T47D (cell line): ENCODE results near the gene FRAS1.
"Not testable (repeated sequence)": the region's sequence is repeated elsewhere in the genome, so short reads cannot be mapped to it uniquely, and the experiment has no call there.

Experiments
- DNase-seq, 2 experiments: peaks; one replicate each; pipeline versions ENCODE4 v3.0.0 to v3.0.0-alpha.2; 2011 to 2012; ENCODE audit warnings: low read depth in 1 of 2, low spot score in 1 of 2
- JUND ChIP-seq: IDR thresholded peaks from 2 replicates; pipeline ENCODE4 v1.6.1; 2012; ENCODE audit warnings: low read depth
- in situ Hi-C: cut with HindIII; loops from 2 replicates; pipeline ENCODE4 v1.10.0; 2016; ENCODE audit warnings: low sequenced_read_pairs, low pct_unique_long_range_greater_than_20kb

FRAS1 gene

DNA sequence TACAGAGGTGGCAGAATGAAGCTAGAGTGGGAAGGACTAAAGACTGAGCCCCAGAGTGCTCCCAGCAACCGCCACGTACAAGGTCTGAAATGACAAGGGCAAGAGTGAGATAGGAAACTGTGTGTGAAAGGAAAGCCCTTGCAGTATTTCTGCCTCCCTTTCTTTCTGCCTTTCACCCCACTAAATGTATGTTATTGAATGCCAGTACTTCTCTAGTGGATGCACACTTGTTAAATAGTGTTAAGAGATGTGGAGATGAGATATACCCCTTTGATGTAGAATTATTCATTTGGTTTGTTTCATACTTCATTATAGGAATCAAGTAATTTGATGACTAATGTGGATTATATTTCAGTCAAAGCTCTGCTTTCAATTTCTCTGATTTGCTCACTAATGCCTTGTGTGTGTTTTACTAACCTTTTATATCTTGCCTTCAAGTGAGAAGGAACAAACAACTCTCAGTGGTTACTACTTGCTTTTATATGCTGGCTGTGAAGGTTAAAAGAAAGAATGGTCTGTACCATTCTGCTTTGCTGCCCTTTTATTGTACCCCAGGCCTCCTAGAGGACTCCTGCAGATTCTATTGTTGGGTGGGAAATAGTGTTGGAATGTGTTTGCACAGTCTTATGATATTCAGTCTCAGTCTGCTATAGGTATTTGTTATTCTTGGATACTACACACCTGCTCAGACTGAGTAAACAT is 486.5 kb downstream of the FRAS1 start:
- no peak for DNase-seq
- no peak for TF ChIP-seq JUND
- in situ Hi-C loops: no loop called here

DNA sequence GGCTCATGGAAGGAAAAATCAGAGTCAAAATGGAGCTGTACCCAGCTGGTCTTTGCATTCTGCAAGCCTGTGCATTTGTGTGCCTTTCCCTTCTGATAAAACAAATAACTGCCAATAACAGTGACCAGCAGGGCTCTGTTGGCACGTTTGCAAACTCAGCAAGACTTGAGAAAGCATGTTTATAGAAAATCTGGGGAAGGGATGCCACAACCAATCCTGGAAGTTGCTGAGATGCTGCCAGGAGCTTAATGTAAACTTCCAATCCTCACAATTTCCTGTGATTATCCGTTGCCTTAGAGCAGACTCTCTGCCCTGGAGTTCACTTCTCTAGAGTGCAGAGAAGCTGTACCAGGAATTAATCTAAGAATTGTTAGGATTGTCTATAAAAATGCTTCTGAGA is 487.6 kb downstream of the FRAS1 start:
- in situ Hi-C loops: no loop called here
- no peak for TF ChIP-seq JUND
- no peak for DNase-seq

DNA sequence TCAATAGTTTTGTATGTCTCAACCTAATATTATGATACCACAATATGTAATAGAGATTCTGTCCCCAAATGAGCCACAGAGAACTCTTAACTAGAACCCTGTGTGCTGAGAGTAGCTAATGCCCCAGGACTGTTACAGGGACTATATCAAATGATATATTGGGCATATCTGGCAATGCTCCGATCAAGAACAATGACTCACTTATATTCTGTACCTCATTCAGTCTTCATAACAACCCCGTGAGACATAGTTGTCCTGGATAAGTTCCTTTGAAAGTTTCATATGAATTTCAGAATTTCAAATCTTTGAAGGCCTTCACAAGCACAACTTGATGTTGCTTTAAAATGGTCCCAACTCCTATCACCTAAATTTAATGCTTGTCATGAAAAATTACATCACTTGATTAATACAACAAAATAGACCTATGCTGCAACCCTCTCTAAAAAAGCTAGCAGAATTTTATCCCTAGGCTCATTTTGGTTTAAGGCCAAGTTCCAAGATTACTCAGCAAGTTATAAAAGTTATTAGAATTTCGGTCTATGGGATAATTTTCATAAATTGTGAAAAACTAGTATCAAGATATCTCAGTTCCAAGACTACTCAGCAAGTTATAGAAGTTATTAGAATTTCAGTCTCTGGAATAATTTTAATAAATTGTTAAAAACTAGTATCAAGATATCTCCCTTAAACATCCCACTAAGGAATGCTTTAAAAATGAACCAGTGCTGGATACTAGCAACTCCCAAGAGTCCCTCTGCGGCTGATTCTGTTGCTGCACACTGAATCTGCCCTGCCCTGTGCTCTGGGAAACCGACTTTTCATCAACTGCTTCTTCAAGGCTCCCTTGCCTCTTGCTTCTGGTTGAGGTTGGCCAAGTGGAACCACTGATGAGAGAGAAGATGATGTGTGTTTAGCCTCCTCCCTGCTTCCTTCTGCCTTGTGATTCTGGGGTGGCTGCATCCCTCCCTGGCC is 488.4 kb downstream of the FRAS1 start:
- in situ Hi-C loops: no loop called here
- no peak for DNase-seq
- TF ChIP-seq JUND: no peak

DNA sequence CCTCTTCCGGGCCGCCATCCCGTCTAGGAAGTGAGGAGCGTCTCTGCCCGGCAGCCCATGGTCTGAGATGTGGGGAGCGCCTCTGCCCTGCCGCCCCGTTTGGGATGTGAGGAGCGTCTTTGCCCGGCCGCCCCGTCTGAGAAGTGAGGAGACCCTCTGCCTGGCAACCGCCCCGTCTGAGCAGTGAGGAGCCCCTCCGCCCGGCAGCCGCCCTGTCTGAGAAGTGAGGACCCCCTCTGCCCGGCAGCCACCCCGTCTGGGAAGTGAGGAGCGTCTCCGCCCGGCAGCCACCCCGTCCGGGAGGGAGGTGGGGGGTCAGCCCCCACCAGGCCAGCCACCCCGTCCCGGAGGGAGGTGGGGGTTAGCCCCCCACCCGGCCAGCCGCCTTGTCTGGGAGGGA is 490.8 kb downstream of the FRAS1 start:
- DNase-seq, in situ Hi-C loops: not testable (repeated sequence)

DNA sequence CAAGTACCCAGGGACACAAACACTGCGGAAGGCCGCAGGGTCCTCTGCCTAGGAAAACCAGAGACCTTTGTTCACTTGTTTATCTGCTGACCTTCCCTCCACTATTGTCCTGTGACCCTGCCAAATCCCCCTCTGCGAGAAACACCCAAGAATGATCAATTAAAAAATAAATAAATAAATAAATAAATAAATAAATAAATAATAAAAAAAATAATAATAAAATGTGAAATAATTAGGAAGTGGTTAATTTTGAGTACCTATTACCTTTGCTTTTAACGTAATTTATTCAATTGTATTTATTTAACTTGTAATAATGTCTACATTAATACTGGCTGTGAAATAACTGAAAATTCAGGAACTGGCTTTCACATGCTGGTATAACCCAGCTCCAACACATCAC is 491.8 kb downstream of the FRAS1 start:
- in situ Hi-C loops, DNase-seq: not testable (repeated sequence)

DNA sequence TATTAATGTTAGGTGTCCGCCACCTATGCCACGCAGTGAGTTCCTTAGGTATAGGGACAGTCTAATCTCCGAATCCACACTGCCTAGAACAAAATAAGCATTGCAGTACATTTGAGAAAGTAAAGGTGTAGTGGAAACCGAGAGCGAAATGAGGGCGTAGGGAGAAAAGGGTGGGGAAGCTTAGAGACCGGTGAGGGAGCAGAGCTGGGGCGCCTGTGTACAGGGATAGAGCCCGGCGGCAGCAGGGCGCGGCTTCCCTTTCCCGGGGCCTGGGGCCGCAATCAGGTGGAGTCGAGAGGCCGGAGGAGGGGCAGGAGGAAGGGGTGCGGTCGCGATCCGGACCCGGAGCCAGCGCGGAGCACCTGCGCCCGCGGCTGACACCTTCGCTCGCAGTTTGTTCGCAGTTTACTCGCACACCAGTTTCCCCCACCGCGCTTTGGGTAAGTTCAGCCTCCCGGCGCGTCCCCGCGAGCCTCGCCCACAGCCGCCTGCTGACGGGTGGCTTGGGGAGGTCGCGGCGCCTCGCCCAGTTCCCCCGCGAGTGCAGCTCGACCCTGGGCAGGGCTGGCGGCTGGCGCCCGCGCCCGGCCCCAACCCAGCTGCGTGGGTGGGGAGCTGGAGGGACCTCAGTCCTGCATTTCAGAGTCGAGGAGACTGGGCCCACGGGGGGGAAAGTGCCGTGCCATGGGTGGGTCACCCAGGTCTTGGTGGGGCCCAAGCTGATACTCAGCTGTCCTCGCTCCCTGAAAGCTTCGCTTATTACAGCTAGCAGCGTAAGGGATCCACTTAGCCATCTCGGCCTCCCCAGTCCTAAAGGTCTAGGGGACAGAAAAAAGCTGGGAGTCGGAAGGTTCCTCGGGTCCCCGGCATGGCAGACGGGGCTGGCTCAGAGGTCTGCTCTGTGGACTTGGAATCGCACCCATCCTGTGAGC is 494.6 kb downstream of the FRAS1 start, which contains the start of gene ANXA3:
TSS of gene ANXA3 (plus strand) at position 351 of the 932 bp plus-strand sequence. CDS start 2,704 bp downstream, outside the sequence.
- peak in 1 of 2 experiments; percentile 69 for DNase-seq
- in situ Hi-C loops: no loop called here
- no peak for TF ChIP-seq JUND

DNA sequence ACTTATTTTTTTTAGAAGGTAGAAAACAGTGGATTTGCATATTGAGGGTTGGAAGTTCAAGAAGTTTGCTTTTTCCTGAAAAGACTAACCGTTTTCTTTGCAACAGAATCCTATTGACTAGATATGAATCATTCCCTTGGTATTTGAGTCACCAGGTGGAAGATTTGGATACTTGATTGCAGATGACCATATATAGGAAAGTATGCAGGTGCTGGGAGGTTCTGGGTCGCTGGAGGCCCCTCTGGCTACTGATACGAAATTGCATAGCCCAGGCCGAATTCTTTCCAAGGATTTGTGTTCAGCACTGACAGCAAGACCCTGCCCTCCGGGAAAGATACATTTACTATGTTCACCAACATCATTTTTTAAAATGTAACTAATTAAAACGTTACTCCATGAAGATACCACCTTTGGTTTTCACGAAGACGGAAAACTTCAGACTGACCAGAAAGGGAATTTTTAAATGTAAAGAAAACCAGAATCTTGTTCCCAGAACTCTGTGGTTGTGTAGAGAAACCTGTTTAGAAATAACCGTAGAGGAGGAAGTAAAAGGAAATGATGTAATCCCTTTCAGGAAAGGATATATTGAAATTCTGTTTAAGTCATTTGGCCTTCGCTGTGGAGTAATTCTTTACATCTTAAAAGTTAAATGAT is 495.4 kb downstream of the FRAS1 start:
- in situ Hi-C loops: no loop called here
- TF ChIP-seq JUND: no peak; the same call in 1 of the 2 replicates
- peak in 1 of 2 experiments; percentile 37 for DNase-seq

DNA sequence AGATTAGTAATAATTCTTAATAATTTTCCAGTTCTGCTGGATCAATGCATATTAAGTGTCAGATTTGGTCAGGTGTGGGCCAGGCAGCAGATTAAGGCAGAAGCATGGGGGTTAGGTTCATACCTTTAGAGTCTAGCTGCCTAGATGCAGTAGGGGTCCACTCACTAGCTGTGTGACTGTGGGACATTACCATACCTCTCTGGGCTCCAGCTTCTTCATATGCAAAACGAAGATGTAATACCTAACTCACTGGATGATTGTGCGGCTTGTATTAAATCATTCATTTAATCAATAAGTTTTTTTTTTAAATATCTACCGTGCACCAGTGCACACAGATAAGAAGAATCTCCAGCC is 495.9 kb downstream of the FRAS1 start:
- DNase-seq: no peak
- in situ Hi-C loops: no loop called here
- TF ChIP-seq JUND: no peak

DNA sequence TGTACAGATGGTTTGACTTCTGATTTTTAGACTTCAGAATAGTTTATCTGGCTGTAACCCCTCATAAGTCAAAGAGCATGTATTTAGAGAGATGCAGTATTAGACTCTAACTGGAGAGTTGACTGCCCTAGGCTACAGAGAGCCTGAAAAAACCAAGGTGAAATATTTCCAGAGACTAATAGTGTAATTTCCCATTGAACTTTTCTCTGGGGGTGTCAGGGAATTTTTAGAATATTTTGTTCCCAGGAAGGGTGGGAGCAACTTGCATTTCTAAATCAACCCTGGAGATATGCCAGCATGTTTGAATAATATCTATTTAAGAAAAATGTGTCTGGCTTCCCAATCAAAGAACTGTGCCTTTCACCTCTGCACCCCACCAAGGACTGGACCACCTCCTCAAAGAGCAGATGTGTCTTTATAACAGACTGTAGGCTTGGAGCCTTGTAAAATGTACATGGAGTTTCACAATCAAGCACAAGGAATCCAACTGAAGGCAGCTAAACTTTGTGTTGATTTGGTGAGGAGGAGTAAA is 496.5 kb downstream of the FRAS1 start:
- TF ChIP-seq JUND: no peak
- in situ Hi-C loops: no loop called here
- DNase-seq: no peak

DNA sequence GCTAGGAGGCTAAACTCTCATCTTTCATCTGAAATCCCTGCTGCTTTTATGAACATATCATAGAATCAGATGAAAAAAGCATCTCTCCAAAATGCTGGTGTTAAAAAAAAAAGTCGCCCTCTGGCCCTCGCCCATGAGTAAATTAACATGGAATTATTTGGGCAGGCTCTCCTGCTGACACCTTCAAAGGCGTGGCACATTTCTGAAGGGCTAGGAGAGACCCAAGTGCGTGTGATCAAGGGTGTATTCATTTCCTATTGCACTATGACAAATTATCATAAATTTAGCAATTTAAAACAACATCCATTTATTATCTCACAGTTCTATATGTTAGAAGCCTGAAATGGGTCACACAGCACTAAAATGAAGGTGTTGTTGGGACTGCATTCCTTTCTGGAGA is 499.5 kb downstream of the FRAS1 start:
- no peak for DNase-seq
- no peak for TF ChIP-seq JUND
- in situ Hi-C loops: no loop called here

DNA sequence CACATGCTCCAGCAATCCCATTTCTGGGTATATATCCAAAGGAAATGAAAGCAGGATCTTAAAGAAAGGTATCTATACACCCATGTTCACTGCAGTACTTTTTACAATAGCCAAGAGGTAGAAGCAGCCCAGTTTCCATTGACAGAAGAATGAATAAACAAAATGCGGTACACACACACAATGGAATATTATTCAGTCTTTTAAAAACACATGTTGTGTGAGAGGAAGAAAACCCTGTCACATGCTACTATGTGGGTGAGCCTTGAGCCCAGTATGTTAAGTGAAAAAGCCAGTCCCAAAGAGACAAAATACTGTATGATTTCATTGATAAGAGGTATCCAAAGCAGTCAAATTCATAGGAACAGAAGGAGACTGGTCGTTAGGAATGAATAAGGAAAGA is 500.7 kb downstream of the FRAS1 start:
- DNase-seq: no peak
- in situ Hi-C loops: no loop called here
- TF ChIP-seq JUND: no peak

DNA sequence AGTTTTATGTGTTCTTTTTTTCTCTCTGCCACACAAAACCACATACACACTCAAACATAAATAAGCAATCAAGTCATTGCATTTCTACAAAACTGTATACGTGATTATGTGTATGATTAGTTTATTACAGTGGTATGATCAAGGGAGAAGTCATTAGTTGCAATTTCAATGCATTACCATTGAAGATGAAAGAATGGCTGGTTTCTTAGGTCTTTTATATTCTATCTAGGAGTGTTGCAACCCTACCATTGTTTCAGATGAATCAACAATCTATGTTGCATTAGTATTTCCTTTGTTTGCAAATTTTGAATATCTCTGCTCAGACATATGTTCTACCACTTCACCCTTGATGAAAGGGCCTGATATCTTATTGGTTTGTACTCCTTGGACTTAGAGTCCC is 501.3 kb downstream of the FRAS1 start:
- TF ChIP-seq JUND: no peak
- no peak for DNase-seq
- in situ Hi-C loops: no loop called here
